K562 (cell line): Measurements from ENCODE around the gene KLHL30. TPM values are rescaled to one million over a fixed set of nuclear protein-coding genes. Genes with fewer than 3 reads are reported as not detected.

Experiments used
- ATAC-seq: fragments of 200-7000 bp; cut with Tn5 transposase; 3 replicates; pipeline ENCODE4 v1.9.1; 2020; ENCODE audit warnings: moderate library complexity
- BruUV-seq: library from RNA; stranded (reverse); fragments of 400-500 nt; replicated peaks from 2 replicates; lab custom pipeline; 2021; lab: Mats Ljungman, UMichigan
- CTCF ChIA-PET: fragments of 300-600 bp; formaldehyde crosslinking; extraction: SDS; loops from one replicate; lab custom pipeline; 2021; ENCODE audit warnings: low intra/inter-chr PET ratio; lab: Yijun Ruan, JAX
- POLR2A ChIA-PET: fragments of 300-600, 350-650 bp; sonication (Branson Sonifier 250); formaldehyde crosslinking; extraction: SDS; loops from one replicate; lab custom pipeline; 2021; ENCODE audit warnings: antibody characterized with exemption, inconsistent platforms; lab: Yijun Ruan, JAX
- DNase-seq, 4 experiments: peaks; one replicate each; pipeline versions ENCODE4 v3.0.0 to v3.0.0-alpha.2; 2011 to 2018; ENCODE audit warnings: low spot score in 3 of 4, mixed read lengths in 3 of 4; ENCODE audit errors: extremely low read depth in 1 of 4
- FAIRE-seq: peaks from 2 replicates; lab custom pipeline; 2011; peaks lifted over from hg19 to GRCh38; lab: Jason Lieb, UNC
- H2AFZ ChIP-seq: 2 replicates; pipeline ENCODE4 v1.6.0; 2011; ENCODE audit warnings: low read depth, low read length, control low read depth, inconsistent platforms
- H3K27ac ChIP-seq: fragments of 200-600 bp; 3 replicates; pipeline ENCODE4 v1.8.0; 2011; ENCODE audit warnings: low read depth, mild to moderate bottlenecking, control low read depth, inconsistent platforms, low read length, moderate library complexity, mixed read lengths; ENCODE audit errors: extremely low read depth
- H3K27me3 ChIP-seq, 2 experiments: fragments of 300-600 bp in 1 of 2; 2 replicates in 1 of 2; 3 replicates in 1 of 2; pipeline versions ENCODE4 v1.6.0 to v1.8.0; 2011; ENCODE audit warnings: inconsistent platforms in 2 of 2, low read length in 2 of 2, mild to moderate bottlenecking in 1 of 2, mixed read lengths in 1 of 2, moderate library complexity in 1 of 2; ENCODE audit not compliant: control insufficient read depth in 2 of 2, insufficient read depth in 2 of 2
- H3K36me3 ChIP-seq: fragments of 300-600 bp; 3 replicates; pipeline ENCODE4 v1.8.0; 2011; ENCODE audit warnings: mild to moderate bottlenecking, low read length, inconsistent platforms; ENCODE audit not compliant: control insufficient read depth, insufficient read depth
- H3K4me1 ChIP-seq, 2 experiments: fragments of 200-600 bp in 1 of 2; replicated peaks in 1 of 2; 2 replicates in 1 of 2; 3 replicates in 1 of 2; pipeline versions ENCODE4 v1.5.1 to v1.8.0; 2011; ENCODE audit warnings: inconsistent platforms in 2 of 2, low read length in 2 of 2, mild to moderate bottlenecking in 1 of 2, mixed read lengths in 1 of 2, moderate library complexity in 1 of 2; ENCODE audit not compliant: control insufficient read depth in 2 of 2, insufficient read depth in 2 of 2
- H3K4me2 ChIP-seq: 2 replicates; pipeline ENCODE4 v1.6.1; 2011; ENCODE audit warnings: low read length, control low read depth, inconsistent platforms, mixed read lengths; ENCODE audit not compliant: insufficient read depth
- H3K4me3 ChIP-seq: fragments of 200-600 bp; sonication (generic), shearing (Covaris generic); 2 replicates; pipeline ENCODE4 v1.5.1; 2016; ENCODE audit warnings: control low read depth, inconsistent platforms
- H3K79me2 ChIP-seq: fragments of 200-600 bp; 3 replicates; pipeline ENCODE4 v1.8.0; 2011; ENCODE audit warnings: low read length, inconsistent platforms; ENCODE audit not compliant: control insufficient read depth, insufficient read depth
- H3K9ac ChIP-seq, 2 experiments: 2 replicates each; pipeline versions ENCODE4 v1.6.0 to v1.6.1; 2011; ENCODE audit warnings: low read depth in 2 of 2, low read length in 2 of 2, control low read depth in 1 of 2, inconsistent platforms in 1 of 2, mild to moderate bottlenecking in 1 of 2, mixed read lengths in 1 of 2; ENCODE audit not compliant: insufficient read depth in 1 of 2
- H3K9me1 ChIP-seq: one replicate; pipeline ENCODE4 v1.6.0; 2011; ENCODE audit warnings: inconsistent platforms, mild to moderate bottlenecking, low read length, moderate library complexity; ENCODE audit not compliant: control insufficient read depth, insufficient read depth
- H3K9me3 ChIP-seq: replicated peaks from 2 replicates; pipeline ENCODE4 v1.5.1; 2011; ENCODE audit warnings: low read depth, low read length, inconsistent platforms; ENCODE audit not compliant: control insufficient read depth, insufficient read depth
- H4K20me1 ChIP-seq: replicated peaks from 2 replicates; pipeline ENCODE4 v1.6.1; 2011; ENCODE audit warnings: low read length, inconsistent platforms, mixed read lengths; ENCODE audit not compliant: control insufficient read depth, insufficient read depth
- CEBPB ChIP-seq: fragments of 450-650 bp; IDR thresholded peaks from 2 replicates; pipeline ENCODE4 v1.6.1; 2016; ENCODE audit warnings: missing genetic modification characterization, missing compliant biosample characterization
- CREB3 ChIP-seq: fragments of 450-650 bp; conservative IDR thresholded peaks from 2 replicates; pipeline ENCODE4 v1.6.1; 2016; ENCODE audit warnings: missing genetic modification characterization, low read depth, mild to moderate bottlenecking, missing compliant biosample characterization, moderate library complexity
- HDAC2 ChIP-seq: fragments of 450-650 bp; IDR thresholded peaks from 2 replicates; pipeline ENCODE4 v1.6.1; 2016; ENCODE audit warnings: mild to moderate bottlenecking
- KDM1A ChIP-seq, 2 experiments: fragments of 450-650 bp; IDR thresholded peaks; 2 replicates each; pipeline ENCODE4 v1.6.1; 2016; ENCODE audit warnings: mild to moderate bottlenecking in 2 of 2
- MCM7 ChIP-seq, 2 experiments: fragments of 450-650 bp; IDR thresholded peaks; 2 replicates each; pipeline ENCODE4 v1.6.1; 2016 to 2018
- NFATC3 ChIP-seq: fragments of 450-650 bp; IDR thresholded peaks from 2 replicates; pipeline ENCODE4 v1.6.1; 2017; ENCODE audit warnings: mild to moderate bottlenecking
- PTBP1 ChIP-seq: fragments of 200-400 bp; formaldehyde crosslinking; IDR thresholded peaks from 2 replicates; pipeline ENCODE4 v1.6.1; 2017; ENCODE audit warnings: low read depth, low read length
- SMARCC2 ChIP-seq: fragments of 450-650 bp; IDR thresholded peaks from 2 replicates; pipeline ENCODE4 v1.6.1; 2017; ENCODE audit warnings: antibody characterized with exemption, moderate library complexity, mild to moderate bottlenecking, low read depth
- TSC22D4 ChIP-seq: fragments of 450-650 bp; IDR thresholded peaks from 2 replicates; pipeline ENCODE4 v1.6.1; 2016; ENCODE audit warnings: missing genetic modification characterization, missing biosample characterization, control low read depth
- ZNF12 ChIP-seq: sonication (generic); formaldehyde crosslinking; IDR thresholded peaks from 2 replicates; pipeline ENCODE4 v1.4.0; 2020; ENCODE audit warnings: mild to moderate bottlenecking, missing genetic modification reagents
- whole genome bisulfite sequencing: fragments of 100-300 bp; shearing (Covaris generic); methylation state at CpG from one replicate; pipeline ENCODE4 v1.1.6; 2016; ENCODE audit warnings: low coverage, mixed read lengths; ENCODE audit not compliant: insufficient coverage; ENCODE audit errors: missing lambda C conversion rate; 5-methylcytosine and 5-hydroxymethylcytosine counted together
- in situ Hi-C: fragments of 300-500 bp; cut with MboI; formaldehyde crosslinking; loops from 4 replicates; pipeline ENCODE4 v1.15.0; 2018; ENCODE audit warnings: inconsistent platforms, mixed read lengths
- intact Hi-C: fragments of 100-400 bp; cut with micrococcal nuclease; formaldehyde crosslinking; loops from 2 replicates; pipeline ENCODE4 v1.14.2; 2022
- polyA plus RNA-seq, 8 experiments: library from polyadenylated mRNA; depleted of rRNA in 4 of 8; stranded (reverse) in 5 of 8; unstranded in 3 of 8; fragments of >200 nt; fragmentation: Nextera tagmentation in 2 of 8; fragmentation: Illumina TruSeq in 1 of 8; extraction: Ambion mirVana in 2 of 8; extraction: Trizol in 1 of 8; gene quantifications; 2 replicates each; pipeline versions ENCODE4 v1.2.1 to v1.2.3, GENCODE V29; 2011 to 2014; ENCODE audit warnings: inconsistent platforms in 1 of 8, missing spikeins in 1 of 8
- total RNA-seq, 7 experiments: library from RNA; depleted of rRNA in 6 of 7; stranded (reverse); fragments of >200 nt in 6 of 7; fragmentation: Illumina TruSeq in 2 of 7; extraction: Trizol in 2 of 7; gene quantifications; 2 replicates each; pipeline versions ENCODE4 v1.2.1 to v1.2.3, GENCODE V29; 2011 to 2021; ENCODE audit warnings: low replicate concordance in 1 of 7
- TF ChIP-seq, protein P1 (sequence below): fragments of 450-650 bp; IDR thresholded peaks from 2 replicates; pipeline ENCODE4 v1.6.1; 2014; ENCODE audit warnings: low read depth, mild to moderate bottlenecking, moderate library complexity, borderline replicate concordance

Gene KLHL30
- total and polyA plus RNA-seq, 9 of the 15 experiments (the other 6 are each of a cell fraction or from before 2014, with no cell fraction given), result 0.04 TPM; not detected in 8

- H3K9ac ChIP-seq, result no peak overlapping the region
- in situ Hi-C loops (no loop called here), intact Hi-C loops (no loop called here)
- H3K27ac ChIP-seq, result no peak overlapping the region
- DNase-seq, result no peak
- H3K9me1 ChIP-seq, result no peaks in the 10 kb centered on the region
- CTCF ChIA-PET, result no interaction called here
- FAIRE-seq, result no peak
- 45% methylated on average over 8 of the region's 19 CpGs for WGBS
- peaks cover 5 to 48% of the 10 kb centered on the region in 2 experiments; a peak in 4 of 5 replicates for H3K27me3 ChIP-seq
- no peaks in the 10 kb centered on the region for H4K20me1 ChIP-seq
- 0 out of 2 replicates have a peak, but pooled peaks cover 2% of the 10 kb centered on the region for H3K9me3 ChIP-seq
- peak in 1 of 2 experiments; percentile 80; a peak in 2 of 4 replicates for TF ChIP-seq KDM1A (IDR thresholded peaks at IDR 0.05)
- TF ChIP-seq SMARCC2, result no peak
- no TSS peak for BruUV-seq
- H3K4me3 ChIP-seq, result no peak overlapping the region
- H3K4me1 ChIP-seq, result peaks cover 0 to 49% of the 10 kb centered on the region in 2 experiments; a peak in 3 of 5 replicates
- no peak overlapping the region for H2AFZ ChIP-seq
- ATAC-seq, result no peak
- H3K36me3 ChIP-seq, result no peaks in the 10 kb centered on the region
- no peaks in the 10 kb centered on the region for H3K79me2 ChIP-seq
- H3K4me2 ChIP-seq, result no peak overlapping the region
- POLR2A ChIA-PET, result interaction anchor here (1.3 kb wide), 1 partner anchor 10 kb away, joined by 3 read pairs; no protein-coding TSS in a partner anchor
Observed at GRCh38 chr2:238124488-238125126, 13.9 kb upstream of the KLHL30 start.

DNA sequence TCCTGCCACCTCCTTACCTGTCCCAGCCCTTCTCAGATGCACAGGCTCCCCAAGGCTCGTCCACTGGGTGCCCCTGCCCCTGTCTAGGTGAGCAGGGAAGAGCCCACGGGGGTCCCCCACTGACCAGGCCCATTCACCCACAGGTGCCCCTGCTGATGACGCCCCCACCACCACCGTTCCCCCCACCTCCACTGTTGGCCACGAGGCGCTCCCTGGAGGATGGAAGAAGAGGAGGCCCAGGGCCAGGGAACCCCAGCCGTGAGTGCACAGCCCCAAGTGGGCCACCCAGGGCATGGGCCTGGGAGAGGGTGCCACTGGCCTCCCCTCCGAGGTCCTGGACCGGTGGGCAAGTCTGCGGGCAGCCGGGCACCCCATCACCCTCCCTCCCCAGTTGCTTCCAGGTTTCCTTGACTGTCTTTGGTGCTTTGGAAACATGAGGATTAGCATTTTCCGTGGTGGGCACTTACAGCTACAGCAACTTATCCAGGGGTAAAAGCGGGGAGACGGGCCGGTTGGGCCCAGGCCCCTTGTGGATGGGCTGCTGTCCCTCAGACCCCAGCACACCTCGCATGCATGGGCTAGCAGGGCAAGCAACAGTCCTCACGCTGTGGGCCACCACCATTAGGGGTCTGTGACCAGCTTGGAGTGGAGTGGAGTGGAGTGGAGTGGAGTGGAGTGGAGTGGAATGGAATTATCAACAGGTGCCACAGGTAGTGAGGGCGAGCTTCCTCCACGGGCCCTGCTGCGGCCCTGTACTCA is 13.2 kb upstream of the KLHL30 start:
- H3K9ac ChIP-seq, result no peak overlapping the region
- ChIA-PET CTCF (no interaction called here), POLR2A (interaction anchor here (1.3 kb wide), 1 partner anchor 11 kb away, joined by 3 read pairs; no protein-coding TSS in a partner anchor)
- BruUV-seq, result no TSS peak
- WGBS, result 8% methylated on average over 11 of the region's 20 CpGs
- peaks cover 0 to 48% of the 10 kb centered on the region in 2 experiments; a peak in 3 of 5 replicates for H3K4me1 ChIP-seq
- TF ChIP-seq, protein P1, sequence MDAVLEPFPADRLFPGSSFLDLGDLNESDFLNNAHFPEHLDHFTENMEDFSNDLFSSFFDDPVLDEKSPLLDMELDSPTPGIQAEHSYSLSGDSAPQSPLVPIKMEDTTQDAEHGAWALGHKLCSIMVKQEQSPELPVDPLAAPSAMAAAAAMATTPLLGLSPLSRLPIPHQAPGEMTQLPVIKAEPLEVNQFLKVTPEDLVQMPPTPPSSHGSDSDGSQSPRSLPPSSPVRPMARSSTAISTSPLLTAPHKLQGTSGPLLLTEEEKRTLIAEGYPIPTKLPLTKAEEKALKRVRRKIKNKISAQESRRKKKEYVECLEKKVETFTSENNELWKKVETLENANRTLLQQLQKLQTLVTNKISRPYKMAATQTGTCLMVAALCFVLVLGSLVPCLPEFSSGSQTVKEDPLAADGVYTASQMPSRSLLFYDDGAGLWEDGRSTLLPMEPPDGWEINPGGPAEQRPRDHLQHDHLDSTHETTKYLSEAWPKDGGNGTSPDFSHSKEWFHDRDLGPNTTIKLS, result no peak
- TF ChIP-seq ZNF12 (CRISPR knock-in tag) (no peak), CEBPB (tag) (no peak), HDAC2 (no peak), NFATC3 (no peak), PTBP1 (no peak), TSC22D4 (tag) (no peak), CREB3 (tag) (no peak), MCM7 (IDR thresholded peaks at IDR 0.05) (no peak)
- DNase-seq (no peak), FAIRE-seq (no peak), ATAC-seq (no peak)
- H3K9me3 ChIP-seq, result 0 out of 2 replicates have a peak, but pooled peaks cover 2% of the 10 kb centered on the region
- H3K27ac ChIP-seq, result no peak overlapping the region
- no peaks in the 10 kb centered on the region for H3K36me3 ChIP-seq
- no peaks in the 10 kb centered on the region for H4K20me1 ChIP-seq
- no peaks in the 10 kb centered on the region for H3K9me1 ChIP-seq
- peaks cover 8 to 48% of the 10 kb centered on the region in 2 experiments; a peak in 4 of 5 replicates for H3K27me3 ChIP-seq
- no peaks in the 10 kb centered on the region for H3K79me2 ChIP-seq
- no peak overlapping the region for H3K4me3 ChIP-seq
- no peak overlapping the region for H2AFZ ChIP-seq
- intact Hi-C loops, result no loop called here
- in situ Hi-C loops, result no loop called here
- no peak overlapping the region for H3K4me2 ChIP-seq
